Measurements from ENCODE around the gene BANP. TPM values are rescaled to one million over a fixed set of nuclear protein-coding genes. Genes with fewer than 3 reads are reported as not detected.

The BANP gene
- total RNA-seq, 2 donors from 2014 or later, result 31.3 to 59.2 TPM

GRCh38 chr16:87959391-87959990, 8.3 kb downstream of the BANP start:
- no peaks in the 10 kb centered on the region for H3K9me3 Mint-ChIP-seq
- peaks cover 57 to 78% of the 10 kb centered on the region in 2 donors for H3K4me1 Mint-ChIP-seq (ENCODE audit: low read depth in 2 of 2)
- no peaks in the 10 kb centered on the region for H3K27me3 Mint-ChIP-seq
- peak overlapping the region in 1 of 2 donors; percentile 95 for H3K27ac Mint-ChIP-seq
- no peaks in the 10 kb centered on the region for H3K36me3 Mint-ChIP-seq
- DNase-seq (ENCODE audit: low spot score) (peak; percentile 68), ATAC-seq (no peak)
- peak overlapping the region; percentile 71 for H3K4me3 Mint-ChIP-seq

- Mint-ChIP-seq H3K36me3 (no peaks in the 10 kb centered on the region), H3K27ac (peak overlapping the region in 1 of 2 donors; percentile 95), H3K27me3 (no peaks in the 10 kb centered on the region), H3K4me1 (ENCODE audit: low read depth in 2 of 2) (peaks cover 59 to 78% of the 10 kb centered on the region in 2 donors), H3K4me3 (no peak overlapping the region), H3K9me3 (no peaks in the 10 kb centered on the region)
- DNase-seq (ENCODE audit: low spot score) (no peak), ATAC-seq (no peak)
Observed at GRCh38 chr16:87960296-87960695, 9.1 kb downstream of the BANP start.

DNA sequence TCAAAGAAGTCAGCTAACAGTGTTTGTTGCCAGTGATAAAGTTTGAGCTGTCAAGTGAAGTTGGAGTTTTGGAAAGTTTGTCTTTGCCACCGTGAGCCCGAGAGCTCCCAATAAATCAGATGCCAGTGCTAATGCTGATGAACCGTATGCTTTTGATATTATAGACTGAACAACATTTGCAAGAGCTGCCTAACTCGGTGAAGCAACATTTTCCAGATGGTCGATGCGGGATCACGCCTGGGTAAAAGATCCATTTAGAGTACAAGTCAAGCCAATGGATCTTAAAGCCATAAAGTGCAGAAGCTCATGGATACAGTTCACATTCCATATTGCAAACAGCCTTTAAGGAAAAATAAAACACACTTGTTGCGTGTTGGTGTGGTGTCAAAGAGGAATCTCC, 9.6 kb downstream of the BANP start:
- no peaks in the 10 kb centered on the region for H3K36me3 Mint-ChIP-seq
- no peaks in the 10 kb centered on the region for H3K9me3 Mint-ChIP-seq

GRCh38 chr16:87961623-87962022, 10.4 kb downstream of the BANP start:
- H3K4me1 Mint-ChIP-seq (ENCODE audit: low read depth in 2 of 2), result peaks cover 53 to 72% of the 10 kb centered on the region in 2 donors
- no peak for ATAC-seq

More for the DNA sequence above, 9.6 kb downstream of the BANP start:
- no peak overlapping the region for H3K4me3 Mint-ChIP-seq
- peak overlapping the region in 1 of 2 donors; percentile 95 for H3K27ac Mint-ChIP-seq
- DNase-seq (ENCODE audit: low spot score), result no peak
- H3K4me1 Mint-ChIP-seq (ENCODE audit: low read depth in 2 of 2), result peaks cover 54 to 75% of the 10 kb centered on the region in 2 donors
- no peaks in the 10 kb centered on the region for H3K27me3 Mint-ChIP-seq
- ATAC-seq, result no peak

DNA sequence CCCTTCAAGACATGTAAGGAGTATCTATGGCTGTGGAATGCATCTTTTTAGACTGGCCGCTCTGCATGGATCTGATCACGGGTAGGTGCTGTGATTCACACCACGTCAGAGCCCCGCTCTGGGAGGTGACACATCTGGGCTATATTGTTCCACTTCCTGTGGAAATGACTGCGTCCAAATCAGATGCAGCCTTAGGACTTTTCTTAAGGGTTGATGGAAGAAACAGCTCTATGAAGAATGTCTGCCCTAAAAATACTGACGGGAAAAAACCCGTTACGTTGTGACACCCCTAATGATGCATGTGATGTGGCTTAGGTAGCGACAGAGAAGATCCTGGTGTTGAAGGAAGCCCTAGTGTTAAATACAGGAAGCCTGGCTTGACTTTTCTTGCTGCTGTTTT, 12.2 kb downstream of the BANP start:
- ATAC-seq (peak; percentile 90 to 96), DNase-seq (ENCODE audit: low spot score) (peak; percentile 77)
- Mint-ChIP-seq H3K27me3 (no peaks in the 10 kb centered on the region), H3K9me3 (no peaks in the 10 kb centered on the region), H3K27ac (peak overlapping the region; percentile 75 to 89), H3K4me3 (peak overlapping the region; percentile 65), H3K4me1 (ENCODE audit: low read depth in 2 of 2) (peaks cover 37 to 57% of the 10 kb centered on the region in 2 donors), H3K36me3 (no peaks in the 10 kb centered on the region)

More at GRCh38 chr16:87961623-87962022, 10.4 kb downstream of the BANP start:
- Mint-ChIP-seq H3K27me3 (no peaks in the 10 kb centered on the region), H3K27ac (peak overlapping the region in 1 of 2 donors; percentile 74), H3K4me3 (no peak overlapping the region), H3K9me3 (no peaks in the 10 kb centered on the region), H3K36me3 (no peaks in the 10 kb centered on the region)
- no peak for DNase-seq (ENCODE audit: low spot score)

GRCh38 chr16:87964049-87964659, 12.9 kb downstream of the BANP start:
- H3K4me1 Mint-ChIP-seq (ENCODE audit: low read depth in 2 of 2), result peaks cover 37 to 57% of the 10 kb centered on the region in 2 donors
- peak overlapping the region; percentile 75 to 89 for H3K27ac Mint-ChIP-seq
- ATAC-seq, result no peak
- H3K36me3 Mint-ChIP-seq, result no peaks in the 10 kb centered on the region
- no peak for DNase-seq (ENCODE audit: low spot score)
- H3K4me3 Mint-ChIP-seq, result peak overlapping the region; percentile 65
- H3K9me3 Mint-ChIP-seq, result no peaks in the 10 kb centered on the region
- H3K27me3 Mint-ChIP-seq, result no peaks in the 10 kb centered on the region

- Mint-ChIP-seq H3K27me3 (no peaks in the 10 kb centered on the region), H3K36me3 (no peaks in the 10 kb centered on the region), H3K4me1 (ENCODE audit: low read depth in 2 of 2) (peaks cover 32 to 49% of the 10 kb centered on the region in 2 donors), H3K4me3 (no peak overlapping the region), H3K9me3 (no peaks in the 10 kb centered on the region), H3K27ac (peak overlapping the region; percentile 75 to 89)
- DNase-seq (ENCODE audit: low spot score), result no peak
- ATAC-seq, result no peak
Observed at GRCh38 chr16:87965417-87965816, 14.2 kb downstream of the BANP start.

GRCh38 chr16:87966064-87966645, 14.9 kb downstream of the BANP start:
- no peak for ATAC-seq
- no peak overlapping the region for H3K4me3 Mint-ChIP-seq

DNA sequence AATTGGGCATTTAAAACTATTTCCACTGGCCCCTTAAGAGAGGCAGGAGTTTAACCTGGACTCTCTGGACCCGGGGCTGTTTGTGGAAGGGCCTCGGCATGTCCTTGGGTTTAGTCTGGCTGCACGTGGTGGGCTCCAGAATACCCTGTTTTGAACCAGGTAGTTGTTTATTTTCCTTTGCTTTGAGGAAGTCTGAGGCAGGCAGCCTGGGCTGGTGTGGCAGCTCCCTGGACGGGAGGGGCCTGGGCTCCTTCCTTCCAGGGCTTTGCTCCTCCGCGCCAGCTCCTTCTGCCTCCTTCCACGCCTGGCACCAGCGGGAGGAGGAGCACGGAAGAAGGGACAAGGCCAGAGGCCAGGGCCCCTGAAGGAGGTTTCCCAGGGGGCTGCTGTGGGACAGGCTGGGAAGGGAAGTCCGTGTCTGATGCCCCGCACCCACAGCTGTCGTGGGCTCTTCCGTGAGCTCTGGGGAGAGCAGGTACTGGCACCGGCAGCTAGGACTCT, 15.5 kb downstream of the BANP start:
- Mint-ChIP-seq H3K27ac (peak overlapping the region in 1 of 2 donors; percentile 89), H3K4me1 (ENCODE audit: low read depth in 2 of 2) (peaks cover 43 to 53% of the 10 kb centered on the region in 2 donors), H3K4me3 (no peak overlapping the region), H3K36me3 (peaks cover 11% of the 10 kb centered on the region), H3K27me3 (no peaks in the 10 kb centered on the region), H3K9me3 (peaks cover 6% of the 10 kb centered on the region)
- DNase-seq (ENCODE audit: low spot score) (no peak), ATAC-seq (no peak)

More at GRCh38 chr16:87966064-87966645, 14.9 kb downstream of the BANP start:
- Mint-ChIP-seq H3K9me3 (peaks cover 1% of the 10 kb centered on the region), H3K27ac (peak overlapping the region in 1 of 2 donors; percentile 89), H3K36me3 (peaks cover 6% of the 10 kb centered on the region), H3K27me3 (no peaks in the 10 kb centered on the region), H3K4me1 (ENCODE audit: low read depth in 2 of 2) (peaks cover 37 to 51% of the 10 kb centered on the region in 2 donors)
- DNase-seq (ENCODE audit: low spot score), result no peak

DNA sequence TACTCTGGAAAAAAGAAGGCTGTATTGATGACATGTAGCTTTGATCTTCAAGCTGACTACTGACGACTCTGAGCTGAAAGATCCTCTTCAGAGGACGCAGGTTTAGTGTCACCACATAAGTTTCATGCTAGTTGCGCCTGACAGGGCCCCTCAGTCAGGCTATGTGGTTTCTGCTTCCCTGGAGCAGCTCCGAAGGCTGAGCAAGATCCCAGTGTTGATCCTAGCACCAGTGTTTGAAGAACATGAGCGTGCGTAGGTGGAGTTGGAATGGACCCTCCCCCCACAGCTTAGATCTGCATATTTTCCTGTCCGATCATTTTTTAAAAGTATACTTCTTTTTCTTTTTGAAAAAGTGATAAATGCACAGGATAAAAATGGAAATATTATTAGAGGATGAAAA, 17.3 kb downstream of the BANP start:
- Mint-ChIP-seq H3K9me3 (peaks cover 11% of the 10 kb centered on the region), H3K4me3 (no peak overlapping the region), H3K36me3 (peaks cover 26% of the 10 kb centered on the region), H3K27me3 (no peaks in the 10 kb centered on the region), H3K27ac (no peak overlapping the region), H3K4me1 (ENCODE audit: low read depth in 2 of 2) (peaks cover 38 to 49% of the 10 kb centered on the region in 2 donors)
- ATAC-seq, result no peak
- DNase-seq (ENCODE audit: low spot score), result no peak

DNA sequence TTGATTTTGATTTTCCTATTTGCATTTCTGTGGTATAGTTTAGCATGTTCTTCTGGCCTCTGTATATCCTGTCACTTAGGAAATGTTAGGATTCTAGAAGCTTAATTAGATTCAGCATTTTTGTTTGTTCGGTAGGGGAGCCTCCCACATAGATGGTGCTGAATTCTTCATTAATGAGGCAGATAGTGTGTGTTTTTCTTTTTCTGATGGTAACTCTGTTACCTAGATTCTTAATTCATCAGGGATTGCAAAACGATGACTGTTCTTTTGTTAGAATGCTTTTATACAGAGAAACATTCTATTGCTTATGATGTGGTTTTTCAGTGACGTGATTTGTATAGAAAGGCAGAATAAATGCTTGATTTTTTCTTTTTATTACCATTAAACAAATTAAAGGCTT, 19.0 kb downstream of the BANP start:
- H3K36me3 Mint-ChIP-seq, result peaks cover 30% of the 10 kb centered on the region
- H3K27me3 Mint-ChIP-seq, result no peaks in the 10 kb centered on the region
- DNase-seq (ENCODE audit: low spot score) (no peak), ATAC-seq (no peak)
- H3K4me3 Mint-ChIP-seq, result no peak overlapping the region
- peaks cover 28 to 40% of the 10 kb centered on the region in 2 donors for H3K4me1 Mint-ChIP-seq (ENCODE audit: low read depth in 2 of 2)
- peak overlapping the region in 1 of 2 donors; percentile 26 for H3K27ac Mint-ChIP-seq
- H3K9me3 Mint-ChIP-seq, result peaks cover 11% of the 10 kb centered on the region

DNA sequence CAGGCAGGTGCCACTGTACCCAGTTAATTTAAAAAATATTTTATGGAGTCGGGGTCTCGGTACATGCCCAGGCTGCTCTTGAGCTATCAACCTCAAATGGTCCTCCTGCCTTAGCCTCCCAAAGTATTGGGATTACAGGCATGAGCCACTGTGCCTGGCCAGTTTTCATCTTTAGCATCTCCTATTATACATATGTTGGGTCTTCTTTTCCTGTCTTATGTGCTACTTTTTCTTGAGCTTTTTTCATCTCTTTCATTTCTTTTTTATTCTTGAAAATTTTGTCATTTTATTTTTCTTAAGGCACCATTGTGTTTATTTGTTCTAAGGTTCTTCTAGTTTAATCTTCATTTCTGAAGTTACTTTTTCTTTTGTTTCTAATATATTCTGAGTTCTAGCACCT, 20.7 kb downstream of the BANP start:
- ATAC-seq, result no peak
- no peak for DNase-seq (ENCODE audit: low spot score)
- Mint-ChIP-seq H3K9me3 (peaks cover 11% of the 10 kb centered on the region), H3K27ac (no peak overlapping the region), H3K27me3 (no peaks in the 10 kb centered on the region), H3K36me3 (peaks cover 36% of the 10 kb centered on the region), H3K4me3 (no peak overlapping the region), H3K4me1 (ENCODE audit: low read depth in 2 of 2) (peaks cover 21 to 34% of the 10 kb centered on the region in 2 donors)

DNA sequence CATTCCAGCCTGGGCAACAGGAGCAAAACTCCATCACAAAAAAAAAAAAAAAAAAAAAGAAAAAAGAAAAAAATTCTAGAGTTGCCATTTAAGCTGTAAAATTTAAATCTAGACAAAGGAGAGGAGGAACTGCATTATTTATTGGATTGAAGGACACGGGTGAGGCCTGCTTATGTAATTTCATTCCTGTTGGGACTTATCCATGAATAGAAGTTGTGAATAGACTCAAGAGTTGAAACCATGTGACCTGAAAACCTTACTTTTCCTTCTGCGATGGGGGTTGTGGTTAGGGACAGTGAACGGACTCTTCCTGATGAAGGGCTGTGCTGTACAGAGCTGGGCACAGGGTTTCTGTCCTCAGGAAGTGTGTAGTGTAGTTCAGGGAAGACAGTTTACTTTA, 22.5 kb downstream of the BANP start:
- Mint-ChIP-seq H3K4me3 (no peak overlapping the region), H3K27ac (peak overlapping the region in 1 of 2 donors; percentile 59), H3K4me1 (ENCODE audit: low read depth in 2 of 2) (peaks cover 28 to 33% of the 10 kb centered on the region in 2 donors), H3K9me3 (peaks cover 11% of the 10 kb centered on the region), H3K36me3 (peaks cover 40% of the 10 kb centered on the region), H3K27me3 (no peaks in the 10 kb centered on the region)
- DNase-seq (ENCODE audit: low spot score), result no peak
- ATAC-seq, result no peak

- Mint-ChIP-seq H3K4me1 (ENCODE audit: low read depth in 2 of 2) (peaks cover 33 to 35% of the 10 kb centered on the region in 2 donors), H3K36me3 (peaks cover 40% of the 10 kb centered on the region), H3K27me3 (no peaks in the 10 kb centered on the region), H3K9me3 (peaks cover 11% of the 10 kb centered on the region), H3K27ac (peak overlapping the region in 1 of 2 donors; percentile 49), H3K4me3 (no peak overlapping the region)
- ATAC-seq, result no peak
- no peak for DNase-seq (ENCODE audit: low spot score)
Observed at GRCh38 chr16:87974178-87974577, 22.9 kb downstream of the BANP start.

All from natural killer cell treated with Interleukin-12 subunit alpha and Interleukin-12 subunit beta and Interleukin-15 and Interleukin-18, amount 100 ng/mL, for 72 hours (primary cell).